Stimulated activated effector memory CD8-positive, alpha-beta T cell treated with anti-CD3 and anti-CD28 coated beads, Interleukin-12 subunit alpha, Interleukin-12 subunit beta, amount 100 ng/mL, for 72 hours (primary cell): ENCODE data around the gene CLDN9.

Source experiments
- ATAC-seq: fragments of 150-1000 bp; cut with Tn5 transposase; 2 replicates; pipeline ENCODE4 v1.10.0; 2021
- DNase-seq, 2 donors: peaks; one replicate each; pipeline ENCODE4 v3.0.0; 2021 to 2022; ENCODE audit warnings: low spot score in 2 of 2
- H3K27ac Mint-ChIP-seq: one replicate; pipeline ENCODE4 v1.8.0; 2022; ENCODE audit warnings: mild to moderate bottlenecking, mixed read lengths
- H3K36me3 Mint-ChIP-seq: one replicate; pipeline ENCODE4 v1.8.0; 2022; ENCODE audit warnings: mild to moderate bottlenecking, mixed read lengths
- H3K4me1 Mint-ChIP-seq: one replicate; pipeline ENCODE4 v1.8.0; 2022; ENCODE audit warnings: mixed read lengths
- H3K4me3 Mint-ChIP-seq: one replicate; pipeline ENCODE4 v1.8.0; 2022; ENCODE audit warnings: mild to moderate bottlenecking, mixed read lengths
- H3K9me3 Mint-ChIP-seq: one replicate; pipeline ENCODE4 v1.8.0; 2022; ENCODE audit warnings: mixed read lengths

CLDN9 gene

GRCh38 chr16:3058139-3059030 is 45.7 kb downstream of the CLDN9 start:
- Mint-ChIP-seq H3K4me3 (peak overlapping the region; percentile 77), H3K27ac (peak overlapping the region; percentile 90), H3K4me1 (peaks cover 66% of the 10 kb centered on the region), H3K36me3 (peaks cover 57% of the 10 kb centered on the region), H3K9me3 (no peaks in the 10 kb centered on the region)
- ATAC-seq: peak; percentile 63
- DNase-seq: no peak

- H3K27ac Mint-ChIP-seq: peak overlapping the region; percentile 90
- peak overlapping the region; percentile 77 for H3K4me3 Mint-ChIP-seq
- peak; percentile 85 for ATAC-seq
Observed at GRCh38 chr16:3059041-3059722, 46.5 kb downstream of the CLDN9 start.

GRCh38 chr16:3059723-3060242 is 47.1 kb downstream of the CLDN9 start:
- H3K9me3 Mint-ChIP-seq: no peaks in the 10 kb centered on the region
- DNase-seq (peak in 1 of 2 donors; percentile 61), ATAC-seq (no peak)
- peaks cover 54% of the 10 kb centered on the region for H3K36me3 Mint-ChIP-seq
- peak overlapping the region; percentile 90 for H3K27ac Mint-ChIP-seq
- peaks cover 66% of the 10 kb centered on the region for H3K4me1 Mint-ChIP-seq
- peak overlapping the region; percentile 77 for H3K4me3 Mint-ChIP-seq

More at GRCh38 chr16:3059041-3059722, 46.5 kb downstream of the CLDN9 start:
- H3K36me3 Mint-ChIP-seq: peaks cover 54% of the 10 kb centered on the region
- H3K4me1 Mint-ChIP-seq: peaks cover 66% of the 10 kb centered on the region
- DNase-seq: peak; percentile 96 to 97
- H3K9me3 Mint-ChIP-seq: no peaks in the 10 kb centered on the region

GRCh38 chr16:3060339-3061127 is 47.8 kb downstream of the CLDN9 start:
- peaks cover 54% of the 10 kb centered on the region for H3K36me3 Mint-ChIP-seq

GRCh38 chr16:3062553-3062952 is 49.8 kb downstream of the CLDN9 start:
- ATAC-seq (no peak), DNase-seq (no peak)
- peak overlapping the region; percentile 100 for H3K27ac Mint-ChIP-seq
- no peak overlapping the region for H3K4me3 Mint-ChIP-seq
- peaks cover 54% of the 10 kb centered on the region for H3K36me3 Mint-ChIP-seq
- no peaks in the 10 kb centered on the region for H3K9me3 Mint-ChIP-seq
- peaks cover 48% of the 10 kb centered on the region for H3K4me1 Mint-ChIP-seq

More at GRCh38 chr16:3060339-3061127, 47.8 kb downstream of the CLDN9 start:
- no peak for ATAC-seq
- Mint-ChIP-seq H3K27ac (peak overlapping the region; percentile 90), H3K4me3 (peak overlapping the region; percentile 77), H3K9me3 (no peaks in the 10 kb centered on the region), H3K4me1 (peaks cover 64% of the 10 kb centered on the region)
- no peak for DNase-seq

GRCh38 chr16:3063625-3064386 is 51.1 kb downstream of the CLDN9 start:
- no peak for DNase-seq

More at GRCh38 chr16:3063625-3064386, 51.1 kb downstream of the CLDN9 start:
- Mint-ChIP-seq H3K27ac (peak overlapping the region; percentile 100), H3K36me3 (peaks cover 60% of the 10 kb centered on the region), H3K4me3 (peak overlapping the region; percentile 100), H3K4me1 (peaks cover 53% of the 10 kb centered on the region), H3K9me3 (no peaks in the 10 kb centered on the region)
- no peak for ATAC-seq
